HCT116 (cell line): ENCODE measurements around the gene ZNF473. TPM values are rescaled to one million over a fixed set of nuclear protein-coding genes. Genes with fewer than 3 reads are reported as not detected.

Source experiments
- ATAC-seq: fragments of 200-7000 bp; cut with Tn5 transposase; 2 replicates; pipeline ENCODE4 v1.9.1; 2020; ENCODE audit warnings: mild to moderate bottlenecking, moderate library complexity
- BruUV-seq: library from RNA; stranded (reverse); fragments of 400-500 nt; replicated peaks from 2 replicates; lab custom pipeline; 2021; lab: Mats Ljungman, UMichigan
- CTCF ChIA-PET: fragments of 300-600 bp; sonication (Branson Sonifier 250); formaldehyde crosslinking; loops from one replicate; lab custom pipeline; 2021; ENCODE audit warnings: antibody characterized with exemption; lab: Charles Lee
- POLR2A ChIA-PET: fragments of 300-600, 350-600 bp; sonication (Branson Sonifier 250); formaldehyde crosslinking; loops from one replicate; lab custom pipeline; 2021; ENCODE audit warnings: antibody characterized with exemption; lab: Charles Lee
- RAD21 ChIA-PET, 2 experiments: fragments of 300-600 bp; sonication (Branson Sonifier 250); formaldehyde crosslinking; loops; one replicate each; lab custom pipeline; 2023; ENCODE audit warnings: low total read pairs in 2 of 2; ENCODE audit not compliant: uncharacterized antibody in 2 of 2, unreplicated experiment in 2 of 2, low non-redundant PET in 1 of 2; lab: Charles Lee
- DNase-seq: peaks from one replicate; pipeline ENCODE4 v3.0.0-alpha.2; 2010; ENCODE audit warnings: low read depth, low spot score
- H2AFZ ChIP-seq: fragments of 200-600 bp; shearing (Covaris generic), sonication (generic); 2 replicates; pipeline ENCODE4 v1.6.1; 2017; ENCODE audit warnings: low read depth, mixed run types, mixed read lengths, antibody characterized with exemption, low read length; ENCODE audit not compliant: poor library complexity, severe bottlenecking
- H3K27ac ChIP-seq: 2 replicates; pipeline ENCODE4 v1.5.1; 2012; ENCODE audit warnings: low read depth, low read length
- H3K27me3 ChIP-seq: fragments of 200-600 bp; sonication (generic); 2 replicates; pipeline ENCODE4 v1.6.1; 2016; ENCODE audit warnings: mixed run types, low read length, mixed read lengths; ENCODE audit not compliant: insufficient read depth
- H3K36me3 ChIP-seq, 2 experiments: fragments of 200-500 bp in 1 of 2; fragments of 200-600 bp in 1 of 2; sonication (Bioruptor generic) in 1 of 2; sonication (generic) in 1 of 2; 2 replicates each; pipeline versions ENCODE4 v1.5.1 to v1.6.1; 2014 to 2016; ENCODE audit warnings: low read length in 2 of 2, inconsistent platforms in 1 of 2, mixed read lengths in 1 of 2, mixed run types in 1 of 2; ENCODE audit not compliant: insufficient read depth in 2 of 2, control insufficient read depth in 1 of 2
- H3K4me1 ChIP-seq, 2 experiments: fragments of 200-600 bp in 1 of 2; sonication (generic) in 1 of 2; 2 replicates each; pipeline versions ENCODE4 v1.5.1 to v1.6.1; 2012 to 2017; ENCODE audit warnings: low read length in 2 of 2, inconsistent platforms in 1 of 2, mild to moderate bottlenecking in 1 of 2, mixed read lengths in 1 of 2, mixed run types in 1 of 2, moderate library complexity in 1 of 2; ENCODE audit not compliant: insufficient read depth in 2 of 2, control insufficient read depth in 1 of 2
- H3K4me2 ChIP-seq: fragments of 200-600 bp; sonication (generic); 2 replicates; pipeline ENCODE4 v1.6.1; 2017; ENCODE audit warnings: mixed run types, low read length, mixed read lengths
- H3K4me3 ChIP-seq, 2 experiments: fragments of 200-600 bp in 1 of 2; sonication (generic) in 1 of 2; replicated peaks in 1 of 2; 2 replicates each; pipeline ENCODE4 v1.5.1; 2011 to 2016; ENCODE audit warnings: low read length in 2 of 2, control low read depth in 1 of 2, low read depth in 1 of 2, mild to moderate bottlenecking in 1 of 2, mixed read lengths in 1 of 2, mixed run types in 1 of 2
- H3K79me2 ChIP-seq: fragments of 200-600 bp; sonication (generic); 2 replicates; pipeline ENCODE4 v1.6.1; 2017; ENCODE audit warnings: mild to moderate bottlenecking, mixed run types, low read length, moderate library complexity, mixed read lengths; ENCODE audit not compliant: insufficient read depth
- H3K9ac ChIP-seq: fragments of 200-600 bp; sonication (generic); 2 replicates; pipeline ENCODE4 v1.6.1; 2016; ENCODE audit warnings: low read length, mixed read lengths
- H3K9me2 ChIP-seq: fragments of 200-600 bp; sonication (generic), shearing (Covaris generic); 2 replicates; pipeline ENCODE4 v1.6.1; 2017; ENCODE audit warnings: mixed run types, mild to moderate bottlenecking, moderate library complexity; ENCODE audit not compliant: insufficient read depth
- H3K9me3 ChIP-seq, 2 experiments: fragments of 200-500 bp in 1 of 2; fragments of 200-600 bp in 1 of 2; sonication (Bioruptor generic) in 1 of 2; sonication (generic) in 1 of 2; 2 replicates each; pipeline ENCODE4 v1.6.1; 2014 to 2017; ENCODE audit warnings: low read length in 2 of 2, mixed read lengths in 2 of 2, inconsistent platforms in 1 of 2, low read depth in 1 of 2, mild to moderate bottlenecking in 1 of 2, mixed run types in 1 of 2, moderate library complexity in 1 of 2; ENCODE audit not compliant: control insufficient read depth in 1 of 2, insufficient read depth in 1 of 2
- H4K20me1 ChIP-seq: fragments of 200-600 bp; sonication (generic), shearing (Covaris generic); 2 replicates; pipeline ENCODE4 v1.6.1; 2017; ENCODE audit warnings: mixed run types, mild to moderate bottlenecking, moderate library complexity; ENCODE audit not compliant: insufficient read depth
- CBX3 ChIP-seq: IDR thresholded peaks from 2 replicates; pipeline ENCODE4 v1.6.1; 2012; ENCODE audit warnings: low read depth
- CTCF ChIP-seq, 3 experiments: fragments of 200-600 bp in 1 of 3; sonication (generic) in 1 of 3; IDR thresholded peaks in 2 of 3; conservative IDR thresholded peaks in 1 of 3; 2 replicates each; pipeline ENCODE4 v1.5.1; 2012 to 2017; ENCODE audit warnings: low read depth in 2 of 3, low read length in 2 of 3, antibody characterized with exemption in 1 of 3, borderline replicate concordance in 1 of 3, control low read depth in 1 of 3, mild to moderate bottlenecking in 1 of 3, mixed read lengths in 1 of 3, mixed run types in 1 of 3, moderate library complexity in 1 of 3; ENCODE audit not compliant: insufficient read depth in 1 of 3
- EZH2 ChIP-seq: fragments of 200-600 bp; sonication (generic); IDR thresholded peaks from 2 replicates; pipeline ENCODE4 v1.6.1; 2017; ENCODE audit warnings: antibody characterized with exemption, mixed run types
- EZH2phosphoT487 ChIP-seq: fragments of 200-600 bp; IDR thresholded peaks from 2 replicates; pipeline ENCODE4 v1.6.1; 2018; ENCODE audit warnings: antibody characterized with exemption, borderline replicate concordance
- POLR2A ChIP-seq: IDR thresholded peaks from 2 replicates; pipeline ENCODE4 v1.7.0; 2011; ENCODE audit warnings: borderline replicate concordance; ENCODE audit not compliant: insufficient read depth, insufficient read length; ENCODE audit errors: extremely low read depth
- RAD21 ChIP-seq: IDR thresholded peaks from 2 replicates; pipeline ENCODE4 v1.6.1; 2012; ENCODE audit warnings: low read depth, mild to moderate bottlenecking
- SIN3A ChIP-seq: IDR thresholded peaks from 2 replicates; pipeline ENCODE4 v1.6.1; 2012; ENCODE audit warnings: low read depth
- SP1 ChIP-seq: IDR thresholded peaks from 2 replicates; pipeline ENCODE4 v1.6.1; 2012; ENCODE audit warnings: low read depth
- SRF ChIP-seq: IDR thresholded peaks from 2 replicates; pipeline ENCODE4 v1.6.1; 2012; ENCODE audit warnings: low read depth
- ZBTB33 ChIP-seq: IDR thresholded peaks from 2 replicates; pipeline ENCODE4 v1.6.1; 2011; ENCODE audit warnings: mild to moderate bottlenecking, low read length, moderate library complexity; ENCODE audit not compliant: insufficient replicate concordance; ENCODE audit errors: extremely low read depth
- ZFX ChIP-seq: fragments of 450-650 bp; IDR thresholded peaks from 2 replicates; pipeline ENCODE4 v1.6.1; 2017
- ZNF274 ChIP-seq: fragments of 200-500 bp; sonication (Bioruptor generic); IDR thresholded peaks from 2 replicates; pipeline ENCODE4 v1.6.1; 2014; ENCODE audit warnings: mild to moderate bottlenecking, low read depth, low read length, inconsistent platforms
- intact Hi-C: fragments of 100-400 bp; cut with micrococcal nuclease; formaldehyde crosslinking; loops from 2 replicates; pipeline ENCODE4 v1.10.0; 2022
- total RNA-seq: library from RNA; stranded (reverse); gene quantifications from one replicate; pipeline ENCODE4 v1.2.1, GENCODE V29; 2021; ENCODE audit not compliant: unreplicated experiment

Gene ZNF473
- total RNA-seq, 1 experiment from 2014 or later = 19.8 TPM

GRCh38 chr19:49986354-49986753, 39.5 kb upstream of the ZNF473 start:
- no peaks in the 10 kb centered on the region for H3K9me3 ChIP-seq
- no peak overlapping the region for H3K27ac ChIP-seq
- no peak overlapping the region for H3K4me3 ChIP-seq
- POLR2A ChIA-PET = no interaction called here
- CTCF ChIA-PET = no interaction called here
- no peaks in the 10 kb centered on the region for H4K20me1 ChIP-seq
- no peak overlapping the region for H3K9ac ChIP-seq
- H3K36me3 ChIP-seq = peaks cover 2 to 5% of the 10 kb centered on the region in 2 experiments; a peak in 2 of 4 replicates
- H2AFZ ChIP-seq = no peak overlapping the region
- H3K4me1 ChIP-seq = no peaks in the 10 kb centered on the region
- no peaks in the 10 kb centered on the region for H3K79me2 ChIP-seq
- no peak overlapping the region for H3K4me2 ChIP-seq
- ATAC-seq = no peak
- no peaks in the 10 kb centered on the region for H3K9me2 ChIP-seq
- TF ChIP-seq ZBTB33 (no peak), POLR2A (no peak), CTCF (IDR thresholded peaks at IDR 0.05 in 2 of 3, conservative IDR thresholded peaks at IDR 0.05 in 1 of 3; ENCODE audit: borderline replicate concordance in 1 of 3, insufficient read depth in 1 of 3, low read depth in 2 of 3, low read length in 2 of 3) (no peak), EZH2 (no peak), SIN3A (no peak), CBX3 (no peak), ZNF274 (no peak), SP1 (no peak), RAD21 (no peak), SRF (no peak), ZFX (no peak), EZH2phosphoT487 (no peak)
- BruUV-seq = no TSS peak
- intact Hi-C loops = no loop called here
- no peak for DNase-seq
- RAD21 ChIA-PET = interaction anchor here in 1 of 2 experiments (0.5 kb wide), 1 partner anchor 479 kb away, joined by 5 read pairs; no protein-coding TSS in a partner anchor
- no peaks in the 10 kb centered on the region for H3K27me3 ChIP-seq
